ENCODE data around the gene LMNTD1. TPM values are rescaled to one million over a fixed set of nuclear protein-coding genes. Genes with fewer than 3 reads are reported as not detected.

The LMNTD1 gene
- total RNA-seq, 2 experiments from 2014 or later = not detected

GRCh38 chr12:25529738-25530137 is 23.3 kb downstream of the LMNTD1 start:
- ATAC-seq (ENCODE audit: poor library complexity) = no peak
- DNase-seq = no peak
- no peaks in the 10 kb centered on the region for H3K4me1 Mint-ChIP-seq (ENCODE audit: low read depth)
- intact Hi-C loops (cut with DNase I, micrococcal nuclease) = no loop called here
- H3K4me3 ChIP-seq (ENCODE audit: low read length) = no peak overlapping the region
- H3K36me3 ChIP-seq (ENCODE audit: insufficient read depth, low read length) = no peaks in the 10 kb centered on the region
- H3K4me3 Mint-ChIP-seq = no peak overlapping the region
- H3K27ac ChIP-seq (ENCODE audit: low read depth in 1 of 2, low read length in 2 of 2) = no peak overlapping the region
- H3K36me3 Mint-ChIP-seq (ENCODE audit: low read depth) = no peaks in the 10 kb centered on the region
- H3K27me3 ChIP-seq (ENCODE audit: control insufficient read depth in 1 of 2, insufficient read depth in 2 of 2, low read length in 2 of 2) = no peaks in the 10 kb centered on the region
- ChIA-PET POLR2A (no interaction called here), CTCF (no interaction called here)
- H3K9me3 ChIP-seq (ENCODE audit: control insufficient read depth in 1 of 2, insufficient read depth in 1 of 2, low read length in 2 of 2) = no peaks in the 10 kb centered on the region
- no peaks in the 10 kb centered on the region for H3K9me3 Mint-ChIP-seq
- H3K4me1 ChIP-seq (ENCODE audit: insufficient read depth, low read length) = no peaks in the 10 kb centered on the region
- no peak overlapping the region for H3K27ac Mint-ChIP-seq
- H3K27me3 Mint-ChIP-seq = no peaks in the 10 kb centered on the region
- no peak for TF ChIP-seq CTCF (IDR thresholded peaks at IDR 0.05)

- Histone ChIP-seq H3K9me3 (ENCODE audit: control insufficient read depth in 1 of 2, insufficient read depth in 1 of 2, low read length in 2 of 2) (no peaks in the 10 kb centered on the region), H3K4me1 (ENCODE audit: insufficient read depth, low read length) (no peaks in the 10 kb centered on the region), H3K36me3 (ENCODE audit: insufficient read depth, low read length) (no peaks in the 10 kb centered on the region), H3K27me3 (ENCODE audit: control insufficient read depth in 1 of 2, insufficient read depth in 2 of 2, low read length in 2 of 2) (no peaks in the 10 kb centered on the region), H3K27ac (ENCODE audit: low read depth in 1 of 2, low read length in 2 of 2) (no peak overlapping the region), H3K4me3 (ENCODE audit: low read length) (no peak overlapping the region)
- TF ChIP-seq CTCF (IDR thresholded peaks at IDR 0.05) = no peak
- ChIA-PET CTCF (no interaction called here), POLR2A (no interaction called here)
- intact Hi-C loops (cut with DNase I, micrococcal nuclease) = no loop called here
- Mint-ChIP-seq H3K36me3 (ENCODE audit: low read depth) (no peaks in the 10 kb centered on the region), H3K4me1 (ENCODE audit: low read depth) (no peaks in the 10 kb centered on the region), H3K27me3 (no peaks in the 10 kb centered on the region), H3K27ac (no peak overlapping the region), H3K4me3 (no peak overlapping the region), H3K9me3 (no peaks in the 10 kb centered on the region)
- ATAC-seq (ENCODE audit: poor library complexity) (no peak), DNase-seq (no peak)
Measured at GRCh38 chr12:25526778-25527177, 26.3 kb downstream of the LMNTD1 start.

GRCh38 chr12:25524366-25524765 is 28.7 kb downstream of the LMNTD1 start:
- POLR2A ChIA-PET = no interaction called here
- no peak overlapping the region for H3K27ac ChIP-seq (ENCODE audit: low read depth in 1 of 2, low read length in 2 of 2)
- H3K4me1 ChIP-seq (ENCODE audit: insufficient read depth, low read length) = no peaks in the 10 kb centered on the region
- H3K9me3 ChIP-seq (ENCODE audit: control insufficient read depth in 1 of 2, insufficient read depth in 1 of 2, low read length in 2 of 2) = no peaks in the 10 kb centered on the region
- intact Hi-C loops (cut with DNase I, micrococcal nuclease) = no loop called here
- TF ChIP-seq CTCF (IDR thresholded peaks at IDR 0.05) = no peak
- CTCF ChIA-PET = no interaction called here
- no peaks in the 10 kb centered on the region for H3K4me1 Mint-ChIP-seq (ENCODE audit: low read depth)
- H3K27me3 ChIP-seq (ENCODE audit: control insufficient read depth in 1 of 2, insufficient read depth in 2 of 2, low read length in 2 of 2) = no peaks in the 10 kb centered on the region
- no peak overlapping the region for H3K27ac Mint-ChIP-seq
- H3K4me3 ChIP-seq (ENCODE audit: low read length) = no peak overlapping the region
- no peak overlapping the region for H3K4me3 Mint-ChIP-seq
- no peaks in the 10 kb centered on the region for H3K27me3 Mint-ChIP-seq
- no peaks in the 10 kb centered on the region for H3K36me3 Mint-ChIP-seq (ENCODE audit: low read depth)
- ATAC-seq (ENCODE audit: poor library complexity) (no peak), DNase-seq (no peak)
- no peaks in the 10 kb centered on the region for H3K36me3 ChIP-seq (ENCODE audit: insufficient read depth, low read length)
- no peaks in the 10 kb centered on the region for H3K9me3 Mint-ChIP-seq
